GM19351 (cell line): ENCODE data around the gene CPXM2.

Experiments
- ATAC-seq: cut with Tn5 transposase; IDR thresholded peaks from one replicate; pipeline ENCODE4 v1.9.1; 2021; ENCODE audit warnings: mild to moderate bottlenecking, moderate library complexity; ENCODE audit not compliant: unreplicated experiment

The CPXM2 gene

DNA sequence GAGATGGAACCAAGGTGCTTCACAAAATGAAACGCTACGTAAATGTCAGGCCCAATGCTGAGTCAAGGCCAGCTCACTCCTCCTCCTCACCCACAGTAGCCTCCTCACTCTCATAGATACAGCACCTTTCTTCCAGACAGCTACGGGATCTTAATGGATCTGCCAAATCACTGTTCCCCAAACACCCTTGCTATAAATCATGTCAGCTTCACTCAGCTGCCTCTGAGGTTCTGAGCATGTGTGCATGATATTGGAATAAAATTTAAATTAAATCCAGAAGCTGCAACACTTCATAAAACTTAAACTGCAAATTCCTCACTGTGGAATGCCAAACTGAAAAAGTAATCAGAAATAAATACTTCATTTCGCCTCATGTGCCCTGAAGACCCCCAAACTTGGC, 14.7 kb upstream of the CPXM2 start:
- no peak for ATAC-seq

DNA sequence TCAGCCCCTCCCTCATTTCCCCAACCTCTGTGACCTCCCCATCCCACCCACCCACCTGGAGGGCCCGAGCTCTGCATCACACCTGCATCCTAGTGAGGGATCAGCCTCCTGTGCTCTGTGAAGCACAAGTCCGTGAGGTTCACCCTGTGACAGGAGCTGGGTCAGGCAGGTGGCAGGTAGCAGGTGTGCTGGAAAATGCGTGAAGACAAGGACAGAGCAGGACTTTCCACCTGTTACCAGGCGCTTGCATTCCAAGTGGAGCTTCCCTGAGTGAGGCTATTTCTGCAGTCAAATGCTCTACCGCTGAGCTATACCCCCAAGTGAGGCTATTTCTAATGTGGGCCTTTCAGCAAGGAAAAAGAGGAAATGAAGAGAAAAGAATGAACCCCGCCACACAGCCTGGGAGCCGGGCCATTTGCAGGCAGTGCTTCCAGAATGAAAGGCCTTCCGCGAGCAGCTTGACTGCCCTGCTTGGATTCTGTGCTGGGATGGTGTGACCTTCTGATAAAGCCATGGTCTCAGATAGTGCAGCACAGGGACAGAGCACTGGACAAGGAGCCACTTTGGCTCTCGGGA, 13.3 kb upstream of the CPXM2 start:
- ATAC-seq = no peak

- no peak for ATAC-seq
Observed at GRCh38 chr10:123903621-123904020, 12.0 kb upstream of the CPXM2 start.

DNA sequence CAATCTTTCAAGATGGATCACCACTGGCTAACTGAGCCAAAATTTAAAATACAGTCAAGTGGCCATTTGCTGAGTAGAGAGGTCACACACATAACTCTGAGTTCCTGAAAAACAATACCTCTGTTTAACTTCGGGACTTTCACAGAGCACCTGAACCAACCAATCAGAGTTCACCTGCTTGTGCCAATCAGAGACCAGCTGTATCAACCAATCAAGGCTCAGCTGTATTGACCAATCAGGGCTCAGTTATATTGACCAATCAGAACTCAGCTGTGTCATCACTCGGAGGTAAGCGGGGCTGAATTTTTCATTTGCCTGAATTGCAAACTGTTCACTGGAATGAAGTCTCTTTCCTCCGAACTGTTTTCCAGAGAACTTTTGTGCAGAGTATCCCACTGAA, 10.0 kb upstream of the CPXM2 start:
- no peak for ATAC-seq

GRCh38 chr10:123897146-123897545, 5.5 kb upstream of the CPXM2 start:
- no peak for ATAC-seq

DNA sequence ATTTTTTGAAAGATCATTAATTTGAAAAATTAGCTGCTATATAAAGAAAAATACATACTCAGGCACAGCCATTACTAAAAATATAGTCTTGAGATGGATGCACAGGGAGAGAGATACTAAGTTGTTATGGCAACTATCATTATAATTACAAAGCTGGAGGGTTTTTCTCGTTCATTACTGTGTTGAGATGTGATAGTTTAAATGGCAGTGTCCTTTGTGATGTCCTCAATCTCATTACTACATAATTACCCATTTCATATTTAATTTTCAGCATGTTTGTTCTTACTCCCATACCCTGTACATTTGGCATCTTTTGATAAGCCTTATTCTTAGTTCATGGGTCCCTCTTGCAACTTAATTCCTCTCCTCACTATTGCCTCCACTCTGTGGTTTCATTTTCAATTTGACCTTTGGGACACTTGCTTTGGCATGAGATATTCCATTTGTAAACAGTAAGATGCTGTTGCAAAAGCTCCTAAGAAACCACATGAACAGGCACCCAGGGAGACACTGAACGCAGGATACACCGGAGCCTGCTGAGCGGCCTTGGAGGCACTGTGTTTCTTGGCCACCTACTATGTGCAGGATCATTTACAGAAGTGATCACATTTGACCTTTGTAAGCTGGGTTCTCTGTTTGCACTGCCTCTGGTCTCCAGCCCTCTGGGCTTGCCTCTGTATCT, 4.8 kb upstream of the CPXM2 start:
- no peak for ATAC-seq

- no peak for ATAC-seq
Observed at GRCh38 chr10:123893651-123894050, 2.0 kb upstream of the CPXM2 start.

GRCh38 chr10:123890756-123891143, 857 bp downstream of the CPXM2 start:
- ATAC-seq = no peak

DNA sequence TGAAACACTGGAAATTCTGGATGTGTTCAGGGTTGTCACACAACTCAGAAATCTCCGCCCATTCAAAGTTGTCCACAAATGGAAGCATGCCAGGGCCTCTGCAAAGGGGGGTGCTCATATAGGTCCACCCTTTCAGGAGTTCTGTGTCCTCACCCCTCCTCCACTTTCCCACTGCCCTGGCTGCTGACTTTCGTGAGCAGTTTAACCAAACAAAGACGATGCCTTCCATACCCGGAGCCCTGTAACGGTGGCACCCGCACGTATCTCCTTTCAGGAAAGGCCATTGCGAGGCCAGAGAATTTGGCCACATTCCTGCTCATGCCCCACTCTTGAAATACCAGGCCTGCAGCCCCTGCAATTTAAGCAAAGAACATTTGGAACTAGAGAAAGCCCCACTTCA, 1.4 kb downstream of the CPXM2 start:
- ATAC-seq = no peak

- no peak for ATAC-seq
Observed at GRCh38 chr10:123889821-123890220, 1.8 kb downstream of the CPXM2 start.

GRCh38 chr10:123888751-123889150, 2.9 kb downstream of the CPXM2 start:
- ATAC-seq = no peak

DNA sequence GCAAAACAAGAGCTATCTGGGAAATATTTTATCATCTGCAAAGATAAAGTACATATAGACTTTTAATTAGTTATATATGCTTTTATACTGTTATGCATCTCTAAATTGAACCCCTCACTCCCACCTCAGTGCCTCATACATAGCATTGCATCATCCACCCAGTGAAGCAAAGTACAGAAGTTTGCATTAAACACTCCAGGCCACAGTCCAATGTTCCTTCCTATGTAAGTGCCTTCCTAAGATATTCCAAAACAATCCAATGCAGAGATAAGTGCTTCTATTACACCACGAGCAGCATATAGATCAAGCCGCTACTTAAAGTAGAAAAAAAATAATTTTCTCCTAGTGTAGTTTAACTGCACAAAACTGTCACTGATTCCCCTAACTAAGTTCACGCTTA, 3.4 kb downstream of the CPXM2 start:
- no peak for ATAC-seq

GRCh38 chr10:123886292-123886691, 5.3 kb downstream of the CPXM2 start:
- ATAC-seq = no peak

- no peak for ATAC-seq
Observed at GRCh38 chr10:123885406-123886170, 6.0 kb downstream of the CPXM2 start.

DNA sequence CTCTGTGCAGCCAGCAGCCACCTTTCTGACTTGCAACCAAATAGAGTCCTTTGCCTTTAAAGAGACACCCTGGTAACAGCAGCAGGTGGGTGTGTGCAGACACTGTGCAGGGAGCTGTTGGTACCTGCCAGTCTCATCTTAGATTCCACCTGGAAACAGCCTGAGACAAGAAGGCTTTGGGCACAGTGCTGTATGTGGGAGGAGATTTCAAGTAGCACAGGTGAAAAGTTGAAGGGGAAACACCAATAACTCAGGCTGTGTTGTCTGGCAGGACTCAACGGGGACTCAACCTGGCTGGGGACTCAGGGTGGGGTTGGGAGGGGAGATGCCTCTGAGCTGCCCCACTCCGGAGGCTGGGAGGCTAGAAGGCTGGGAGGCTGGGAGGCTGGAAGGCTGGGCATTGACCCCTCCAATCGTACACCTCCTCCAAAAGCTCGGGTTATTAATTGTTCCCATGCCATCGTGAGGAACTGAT, 6.7 kb downstream of the CPXM2 start:
- no peak for ATAC-seq

DNA sequence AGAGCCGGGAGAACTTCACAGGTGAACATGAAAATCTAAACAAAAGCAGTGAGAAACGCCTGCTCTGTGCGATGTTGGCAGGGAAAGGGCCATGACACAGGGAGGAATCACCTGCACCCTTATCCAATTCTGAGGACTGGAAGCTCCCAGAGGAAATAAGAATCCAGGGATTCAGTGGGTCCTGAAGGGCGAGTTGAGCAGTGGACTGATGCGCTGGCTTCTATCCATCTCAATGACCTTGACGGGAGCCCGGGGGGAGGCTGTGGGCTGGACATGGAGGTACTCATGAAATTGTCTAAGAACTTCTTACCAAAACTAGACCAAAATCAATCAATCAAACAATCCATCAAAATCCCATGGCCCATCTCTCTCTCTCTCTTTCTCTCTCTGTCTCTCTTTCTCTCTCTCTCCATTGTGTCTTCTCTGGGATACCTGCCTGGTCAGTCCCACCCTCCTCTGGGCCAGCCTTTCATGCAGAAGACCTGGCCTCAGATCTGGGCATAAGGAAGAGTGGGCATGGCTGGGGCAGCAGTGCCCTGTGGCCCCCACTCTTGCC, 7.2 kb downstream of the CPXM2 start:
- ATAC-seq = no peak

- no peak for ATAC-seq
Observed at GRCh38 chr10:123883673-123884320, 7.8 kb downstream of the CPXM2 start.

DNA sequence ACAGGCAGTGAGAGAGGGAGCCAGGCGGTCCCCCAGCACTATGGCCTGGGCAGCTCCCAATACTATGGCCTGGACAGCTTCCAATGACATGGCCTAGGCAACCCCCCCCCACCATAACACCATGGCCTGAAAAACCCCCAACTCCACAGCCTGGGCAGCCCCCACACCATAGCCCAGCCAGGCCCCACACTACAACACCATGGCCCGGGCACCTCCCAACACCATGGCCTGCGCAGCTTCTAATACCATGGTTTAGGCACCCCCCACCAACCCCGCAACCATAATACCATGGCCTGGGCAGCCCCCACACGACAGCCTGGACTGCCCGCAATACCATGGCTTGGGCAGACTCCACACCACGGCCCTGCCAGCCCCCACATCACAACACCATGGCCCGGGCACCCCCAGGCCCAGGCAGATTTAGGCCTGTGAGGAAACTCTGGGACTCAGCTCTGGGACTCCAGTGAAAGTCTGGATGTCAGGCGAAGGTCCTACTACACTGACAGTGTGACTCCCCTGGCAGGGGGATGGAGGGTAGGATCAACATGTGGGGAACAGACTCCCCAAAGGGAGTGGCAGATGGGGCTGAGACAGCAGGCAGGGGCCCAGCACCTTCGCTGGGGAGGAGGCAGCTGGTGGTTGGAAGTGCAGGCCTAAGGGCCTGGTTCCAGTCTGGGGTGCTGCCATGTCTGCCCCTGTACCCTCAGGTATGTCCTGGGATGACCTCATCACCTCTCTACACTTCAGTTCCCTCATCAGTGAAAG, 8.7 kb downstream of the CPXM2 start:
- no peak for ATAC-seq

GRCh38 chr10:123882177-123882576, 9.4 kb downstream of the CPXM2 start:
- no peak for ATAC-seq

GRCh38 chr10:123879606-123880257, 11.9 kb downstream of the CPXM2 start:
- ATAC-seq = no peak
